Stimulated activated CD4-positive, alpha-beta T cell treated with anti-CD3 and anti-CD28 coated beads, Interleukin-1b, Interleukin-23, amount 100 ng/mL, for 1 hour (primary cell): Measurements from ENCODE around the gene UQCRQ.
"Not testable (repeated sequence)": the region's sequence is repeated elsewhere in the genome, so short reads cannot be mapped to it uniquely, and the experiment has no call there.

Experiments used
- DNase-seq, 2 donors: peaks; one replicate each; pipeline ENCODE4 v3.0.0-alpha.2; 2020; ENCODE audit warnings: low read depth in 2 of 2

UQCRQ gene

GRCh38 chr5:132832612-132833011 lies 33.8 kb upstream of the UQCRQ start:
- DNase-seq = no peak

GRCh38 chr5:132834057-132834456 lies 32.4 kb upstream of the UQCRQ start:
- DNase-seq = no peak

- DNase-seq = no peak
These were observed 29.6 kb upstream of the UQCRQ start for GRCh38 chr5:132836852-132837251.

DNA sequence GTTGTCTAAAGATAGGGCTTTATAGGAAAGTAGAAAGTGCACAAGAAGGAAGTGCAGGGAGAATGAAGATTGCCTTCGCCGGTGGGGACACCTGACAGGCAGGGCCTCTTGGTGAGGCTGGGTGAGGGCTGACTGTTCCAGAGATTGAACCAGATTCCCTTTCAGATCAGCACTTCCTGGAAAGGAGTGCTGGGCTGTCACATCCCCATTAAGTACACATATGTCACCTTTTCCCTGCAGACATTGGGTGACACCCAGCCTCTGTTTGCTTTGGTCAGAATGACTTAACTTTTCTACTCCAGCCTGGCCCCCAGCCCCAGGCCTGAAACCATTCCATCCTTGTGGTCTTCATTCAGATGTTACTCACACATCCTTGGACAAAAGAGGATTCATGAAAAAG lies 28.6 kb upstream of the UQCRQ start:
- DNase-seq = no peak

- DNase-seq = no peak
These were observed 27.7 kb upstream of the UQCRQ start for GRCh38 chr5:132838516-132839282.

DNA sequence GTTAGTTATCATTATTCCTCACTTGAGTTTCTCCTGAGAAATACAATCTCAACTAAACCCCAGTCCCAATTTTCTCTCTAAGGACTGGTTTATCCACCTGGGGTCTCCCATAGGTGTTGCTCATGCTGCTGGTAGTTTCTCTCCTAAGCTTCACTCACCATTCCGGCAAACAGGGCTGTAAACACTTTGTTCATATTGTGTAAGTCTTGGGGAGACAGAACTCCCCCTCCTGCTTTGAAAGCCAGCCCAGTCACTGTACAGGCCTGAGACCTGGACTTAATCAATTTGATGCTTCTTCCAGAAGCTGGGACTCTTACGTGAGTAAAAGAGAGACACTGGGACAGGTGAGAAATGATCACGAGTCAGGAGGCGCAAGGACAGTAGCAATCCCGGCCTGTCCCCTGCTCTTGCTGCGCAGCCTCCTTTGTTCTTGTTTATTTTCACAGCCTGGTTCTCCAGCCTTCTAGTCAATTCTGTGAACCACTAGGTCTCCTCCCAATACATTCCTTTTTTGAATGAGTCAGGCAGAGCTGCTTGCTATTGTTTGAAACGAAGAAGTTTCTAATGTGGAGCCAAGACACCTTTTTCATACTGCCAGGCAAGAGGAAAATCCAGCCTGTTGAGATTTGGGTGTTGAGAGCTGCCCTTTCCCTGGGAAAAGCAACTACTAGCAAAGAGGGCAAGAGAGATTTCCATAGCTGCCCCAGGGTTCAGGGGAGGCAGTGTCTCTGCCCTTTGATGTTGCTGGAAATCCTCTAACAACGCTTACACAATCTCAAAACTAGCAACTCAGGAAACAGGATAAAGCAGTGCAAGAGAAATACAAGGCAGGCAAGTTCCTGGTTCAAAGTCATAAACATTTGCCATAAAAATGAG lies 26.8 kb upstream of the UQCRQ start:
- no peak for DNase-seq

GRCh38 chr5:132840313-132840712 lies 26.1 kb upstream of the UQCRQ start:
- no peak for DNase-seq

DNA sequence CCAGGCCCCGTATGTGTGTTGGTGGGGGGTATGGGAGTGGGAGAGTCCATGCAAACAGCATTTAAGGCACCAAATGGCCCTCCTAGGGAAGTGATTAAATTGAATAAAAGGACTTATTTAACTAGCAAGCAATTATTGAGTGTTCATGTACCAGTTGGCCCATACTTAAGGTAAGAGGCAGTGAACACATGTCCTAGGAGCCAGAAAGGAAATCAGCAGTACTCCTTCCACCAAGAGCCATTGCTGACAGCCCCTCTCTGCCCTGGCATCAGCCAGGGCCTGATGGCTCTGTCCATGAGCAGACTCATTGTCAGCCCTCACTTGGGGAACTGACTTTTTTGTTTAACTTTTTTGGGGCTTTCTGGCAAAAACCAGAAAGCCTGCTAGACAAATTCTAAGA lies 25.5 kb upstream of the UQCRQ start:
- DNase-seq = no peak

GRCh38 chr5:132841305-132841704 lies 25.1 kb upstream of the UQCRQ start:
- DNase-seq = no peak

DNA sequence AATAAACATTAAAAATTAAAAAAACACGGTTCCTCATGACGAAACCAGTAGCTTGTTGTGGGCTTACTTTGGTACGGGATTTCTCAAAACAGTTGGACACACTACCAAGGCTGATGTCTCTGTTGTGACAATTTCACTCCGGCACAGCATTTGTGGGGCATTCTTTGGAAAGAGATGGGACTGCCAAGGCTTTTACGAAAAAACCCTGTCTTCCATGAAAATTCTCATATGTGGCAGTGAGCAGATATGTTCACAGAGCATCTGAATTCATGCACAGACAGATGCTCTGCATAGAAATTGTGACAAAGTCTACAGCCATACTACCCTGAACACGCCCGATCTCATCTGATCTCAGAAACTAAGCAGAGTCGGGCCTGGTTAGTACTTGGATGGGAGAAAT lies 18.2 kb upstream of the UQCRQ start:
- DNase-seq = no peak

DNA sequence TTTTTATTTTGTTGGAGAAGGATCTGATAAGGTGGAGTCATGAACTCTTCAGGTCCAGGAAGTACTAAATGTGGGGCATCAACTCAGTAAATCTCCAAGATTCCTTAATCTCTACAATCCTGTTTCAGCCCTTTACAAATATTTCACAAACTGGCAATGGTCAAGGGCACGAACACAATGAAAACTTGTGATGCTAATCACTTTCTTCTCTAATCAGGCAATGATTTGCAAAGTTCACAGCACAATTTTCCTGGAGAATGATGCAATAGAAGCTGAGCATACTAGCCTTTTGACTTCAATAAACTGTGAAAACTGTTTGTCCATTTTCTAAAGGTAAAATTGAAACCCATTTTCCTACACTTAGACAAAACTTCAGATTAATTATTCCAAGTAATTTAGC lies 17.1 kb upstream of the UQCRQ start:
- no peak for DNase-seq

- no peak for DNase-seq
These were observed 16.4 kb upstream of the UQCRQ start for GRCh38 chr5:132850066-132850465.

- DNase-seq = no peak
These were observed 13.1 kb upstream of the UQCRQ start for GRCh38 chr5:132853323-132853722.

- DNase-seq = no peak
These were observed 12.7 kb upstream of the UQCRQ start for GRCh38 chr5:132853790-132854189.

DNA sequence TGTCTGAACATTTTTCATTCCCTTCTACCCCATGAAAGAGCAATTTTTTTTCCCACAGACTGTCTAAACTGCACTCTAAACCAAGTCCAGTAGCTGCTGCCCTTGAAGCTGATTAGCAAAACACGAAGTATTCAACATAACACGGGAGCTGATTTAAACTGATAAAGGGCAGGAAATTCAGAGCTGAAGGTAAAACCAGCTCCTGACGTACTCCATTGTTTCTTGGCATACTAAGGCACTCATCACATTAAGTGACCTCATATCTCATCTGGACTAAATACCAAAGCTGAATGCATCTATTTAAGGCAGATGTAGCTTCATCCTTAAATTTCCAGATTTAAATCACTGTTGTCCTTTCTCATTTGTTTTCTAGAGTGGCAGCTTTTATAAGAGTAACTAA lies 12.1 kb upstream of the UQCRQ start:
- no peak for DNase-seq

DNA sequence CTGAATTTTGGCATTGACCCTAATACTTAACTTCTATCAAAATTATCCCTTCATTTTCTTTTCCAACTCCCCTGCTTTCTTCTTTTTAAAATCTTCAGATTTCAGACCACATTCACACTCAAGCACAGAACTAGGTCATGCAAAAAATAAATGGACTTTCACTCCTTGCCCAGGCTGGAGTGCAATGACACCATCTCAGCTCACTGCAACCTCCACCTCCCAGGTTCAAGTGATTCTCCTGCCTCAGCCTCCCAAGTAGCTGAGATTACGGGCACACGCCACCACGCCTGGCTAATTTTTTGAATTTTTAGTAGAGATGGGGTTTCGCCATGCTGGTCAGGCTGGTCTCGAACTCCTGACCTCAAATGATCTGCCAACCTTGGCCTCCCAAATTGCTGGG lies 11.4 kb upstream of the UQCRQ start:
- DNase-seq = not testable (repeated sequence)

DNA sequence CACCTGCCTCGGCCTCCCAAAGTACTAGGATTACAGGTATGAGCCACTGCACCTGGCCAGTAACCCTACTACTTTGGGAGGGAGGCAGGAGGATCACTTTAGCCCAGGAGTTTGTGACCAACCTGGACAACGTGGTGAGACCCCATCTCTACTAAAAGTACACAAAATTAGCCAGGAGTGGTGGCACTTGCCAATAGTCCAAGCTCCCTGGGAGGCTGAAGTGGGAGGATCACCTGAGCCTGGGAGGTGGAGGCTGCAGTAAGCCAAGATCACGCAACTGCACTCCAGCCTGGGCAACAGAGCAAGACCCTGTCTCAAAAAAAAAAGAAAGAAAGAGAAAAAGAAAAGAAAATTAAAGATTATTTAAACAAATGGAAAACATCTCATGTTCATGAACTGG lies 10.4 kb upstream of the UQCRQ start:
- DNase-seq = no peak

DNA sequence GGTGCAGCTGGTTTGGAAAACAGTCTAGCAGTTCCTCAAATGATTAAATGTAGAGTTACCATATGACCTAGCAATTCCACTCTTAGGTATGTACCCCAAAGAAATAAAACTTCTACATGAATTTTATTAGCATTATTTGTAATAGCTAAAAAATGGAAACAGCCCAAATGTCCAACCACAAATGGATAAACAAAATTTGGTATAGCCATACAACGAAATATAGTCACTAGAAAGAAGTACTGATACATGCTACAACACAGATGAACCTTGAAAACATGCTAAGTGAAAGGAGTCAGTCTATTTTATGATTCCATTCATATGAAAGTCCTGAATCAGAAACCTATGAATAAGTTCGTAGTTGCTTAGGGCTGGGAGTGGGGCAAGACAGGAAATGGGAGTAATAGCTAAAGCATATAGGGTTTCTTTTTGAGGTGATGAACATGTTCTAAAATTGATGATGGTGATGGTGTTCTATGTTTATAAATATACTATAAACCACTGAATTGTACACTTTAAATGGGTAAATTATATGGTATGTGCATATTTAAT lies 6.5 kb upstream of the UQCRQ start:
- DNase-seq = no peak

- no peak for DNase-seq
These were observed 5.7 kb upstream of the UQCRQ start for GRCh38 chr5:132860742-132861141.

- DNase-seq = no peak
These were observed 637 bp upstream of the UQCRQ start for GRCh38 chr5:132865668-132866341.

GRCh38 chr5:132867046-132867451 lies 607 bp downstream of the UQCRQ start:
- no peak for DNase-seq

DNA sequence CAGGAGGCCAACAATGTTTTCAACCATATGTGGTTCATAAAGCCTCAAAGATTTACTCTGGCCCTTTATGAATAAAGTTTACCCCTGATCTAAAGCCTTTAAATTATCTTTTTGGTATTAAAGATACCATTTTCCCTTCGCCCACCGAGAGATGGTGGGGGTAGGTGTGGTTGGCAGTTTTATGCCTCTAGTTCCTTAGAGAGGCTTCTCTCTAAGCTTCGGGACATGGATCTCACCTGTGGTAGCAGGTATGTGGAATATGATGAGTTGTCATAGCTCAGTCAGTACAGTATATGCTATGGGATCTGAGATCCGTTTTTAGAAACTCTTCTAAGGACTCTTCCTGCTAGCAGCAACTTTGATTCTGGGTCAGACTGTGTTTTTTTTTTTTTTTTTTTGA lies 2.3 kb downstream of the UQCRQ start:
- no peak for DNase-seq
